ENCODE data around the gene SGK2.

The SGK2 gene

GRCh38 chr20:43530321-43531090, 28.3 kb upstream of the SGK2 start:
- Histone ChIP-seq H3K4me3 (ENCODE audit: low read depth in 1 of 2, low read length in 2 of 2) (no peak overlapping the region), H4K20me1 (ENCODE audit: insufficient read depth, low read length) (0 out of 2 replicates have a peak, but pooled peaks cover 2% of the 10 kb centered on the region), H3K27me3 (ENCODE audit: insufficient read depth, low read length, poor library complexity) (peaks cover 11% of the 10 kb centered on the region), H3K79me2 (ENCODE audit: insufficient read depth, low read length) (no peaks in the 10 kb centered on the region), H3K27ac (ENCODE audit: low read length) (no peak overlapping the region), H3K4me1 (ENCODE audit: insufficient read depth, low read length) (no peaks in the 10 kb centered on the region), H3K9me3 (ENCODE audit: insufficient read depth, low read length, severe bottlenecking) (no peaks in the 10 kb centered on the region), H3K36me3 (ENCODE audit: insufficient read depth, low read length) (no peaks in the 10 kb centered on the region; the same call in 1 of the 2 replicates), H2AFZ (ENCODE audit: low read depth, low read length) (no peak overlapping the region), H3K4me2 (ENCODE audit: insufficient read depth, low read length) (no peak overlapping the region), H3K9ac (ENCODE audit: low read depth, low read length) (no peak overlapping the region)
- ATAC-seq (ENCODE audit: insufficient read depth, low read depth) (no peak), DNase-seq (no peak)
- TF ChIP-seq EZH2 (IDR thresholded peaks at IDR 0.05; ENCODE audit: borderline replicate concordance, low read depth, low read length, severe bottlenecking) (no peak), CTCF (IDR thresholded peaks at IDR 0.05; ENCODE audit: borderline replicate concordance, extremely low read depth, low read length, poor library complexity, severe bottlenecking) (no peak)

- no peak for TF ChIP-seq CTCF (IDR thresholded peaks at IDR 0.05; ENCODE audit: borderline replicate concordance, extremely low read depth, low read length, poor library complexity, severe bottlenecking)
- TF ChIP-seq EZH2 (IDR thresholded peaks at IDR 0.05; ENCODE audit: borderline replicate concordance, low read depth, low read length, severe bottlenecking), result no peak
- no peak for ATAC-seq (ENCODE audit: insufficient read depth, low read depth)
- H3K79me2 ChIP-seq (ENCODE audit: insufficient read depth, low read length), result no peaks in the 10 kb centered on the region
- no peaks in the 10 kb centered on the region for H3K4me1 ChIP-seq (ENCODE audit: insufficient read depth, low read length)
- no peak overlapping the region for H2AFZ ChIP-seq (ENCODE audit: low read depth, low read length)
- H4K20me1 ChIP-seq (ENCODE audit: insufficient read depth, low read length), result 0 out of 2 replicates have a peak, but pooled peaks cover 2% of the 10 kb centered on the region
- peaks cover 11% of the 10 kb centered on the region for H3K27me3 ChIP-seq (ENCODE audit: insufficient read depth, low read length, poor library complexity)
- H3K36me3 ChIP-seq (ENCODE audit: insufficient read depth, low read length), result no peaks in the 10 kb centered on the region; the same call in 1 of the 2 replicates
- no peak overlapping the region for H3K9ac ChIP-seq (ENCODE audit: low read depth, low read length)
- no peaks in the 10 kb centered on the region for H3K9me3 ChIP-seq (ENCODE audit: insufficient read depth, low read length, severe bottlenecking)
- no peak for DNase-seq
- no peak overlapping the region for H3K4me2 ChIP-seq (ENCODE audit: insufficient read depth, low read length)
- no peak overlapping the region for H3K27ac ChIP-seq (ENCODE audit: low read length)
- H3K4me3 ChIP-seq (ENCODE audit: low read depth in 1 of 2, low read length in 2 of 2), result no peak overlapping the region
Measured at GRCh38 chr20:43531091-43531443, 27.8 kb upstream of the SGK2 start.

GRCh38 chr20:43532416-43533055, 26.3 kb upstream of the SGK2 start:
- ATAC-seq (ENCODE audit: insufficient read depth, low read depth), result no peak
- Histone ChIP-seq H4K20me1 (ENCODE audit: insufficient read depth, low read length) (0 out of 2 replicates have a peak, but pooled peaks cover 2% of the 10 kb centered on the region), H3K4me1 (ENCODE audit: insufficient read depth, low read length) (no peaks in the 10 kb centered on the region), H3K79me2 (ENCODE audit: insufficient read depth, low read length) (no peaks in the 10 kb centered on the region), H3K27ac (ENCODE audit: low read length) (no peak overlapping the region), H3K4me2 (ENCODE audit: insufficient read depth, low read length) (no peak overlapping the region), H3K27me3 (ENCODE audit: insufficient read depth, low read length, poor library complexity) (peaks cover 11% of the 10 kb centered on the region), H3K9ac (ENCODE audit: low read depth, low read length) (no peak overlapping the region), H2AFZ (ENCODE audit: low read depth, low read length) (no peak overlapping the region), H3K36me3 (ENCODE audit: insufficient read depth, low read length) (no peaks in the 10 kb centered on the region; the same call in 1 of the 2 replicates), H3K9me3 (ENCODE audit: insufficient read depth, low read length, severe bottlenecking) (no peaks in the 10 kb centered on the region), H3K4me3 (ENCODE audit: low read depth in 1 of 2, low read length in 2 of 2) (no peak overlapping the region)
- TF ChIP-seq EZH2 (IDR thresholded peaks at IDR 0.05; ENCODE audit: borderline replicate concordance, low read depth, low read length, severe bottlenecking) (no peak), CTCF (IDR thresholded peaks at IDR 0.05; ENCODE audit: borderline replicate concordance, extremely low read depth, low read length, poor library complexity, severe bottlenecking) (no peak)
- DNase-seq, result no peak
